Heart left ventricle (tissue), 16 donors: ENCODE measurements around the gene SIN3A. TPM values are rescaled to one million over a fixed set of nuclear protein-coding genes. Genes with fewer than 3 reads are reported as not detected.
"Not testable (repeated sequence)": the region's sequence is repeated elsewhere in the genome, so short reads cannot be mapped to it uniquely, and the experiment has no call there.

Experiments
- ATAC-seq, 4 donors: fragments of 200-7000 bp; cut with Tn5 transposase; one replicate each; pipeline ENCODE4 v1.9.1; 2020 to 2022; ENCODE audit warnings: moderate library complexity in 4 of 4, mild to moderate bottlenecking in 3 of 4, moderate number of reproducible peaks in 1 of 4
- DNase-seq, 5 donors: peaks; one replicate each; pipeline ENCODE4 v3.0.0-alpha.2; 2020
- H3K27ac ChIP-seq, 12 donors: fragments of 200-600 bp; sonication (generic) in 4 of 12; one replicate each; pipeline versions ENCODE4 v1.5.0 to v1.8.0; 2016 to 2022; ENCODE audit warnings: mild to moderate bottlenecking in 2 of 12
- H3K27me3 ChIP-seq, 9 donors: fragments of 200-600 bp; sonication (generic) in 2 of 9; one replicate each; pipeline versions ENCODE4 v1.5.1 to v1.8.0; 2016 to 2022; ENCODE audit warnings: mild to moderate bottlenecking in 3 of 9
- H3K36me3 ChIP-seq, 9 donors: fragments of 200-600 bp; sonication (generic) in 2 of 9; one replicate each; pipeline versions ENCODE4 v1.5.0 to v1.8.0; 2018 to 2022; ENCODE audit warnings: mild to moderate bottlenecking in 2 of 9
- H3K4me1 ChIP-seq, 12 donors: fragments of 200-600 bp; sonication (generic) in 4 of 12; one replicate each; pipeline versions ENCODE4 v1.5.0 to v1.8.0; 2016 to 2022; ENCODE audit warnings: mild to moderate bottlenecking in 3 of 12
- H3K4me3 ChIP-seq, 12 donors: fragments of 200-600 bp; sonication (generic) in 4 of 12; one replicate each; pipeline versions ENCODE4 v1.5.0 to v1.8.0; 2017 to 2022; ENCODE audit warnings: mild to moderate bottlenecking in 9 of 12, moderate library complexity in 4 of 12
- H3K9me3 ChIP-seq, 12 donors: fragments of 200-600 bp; sonication (generic) in 4 of 12; one replicate each; pipeline versions ENCODE4 v1.5.0 to v1.8.0; 2016 to 2022; ENCODE audit warnings: mild to moderate bottlenecking in 1 of 12
- POLR2A ChIP-seq, 2 donors: fragments of 450-650 bp; IDR thresholded peaks; one replicate each; pipeline ENCODE4 v1.6.1; 2017; ENCODE audit warnings: antibody characterized with exemption in 2 of 2, mild to moderate bottlenecking in 2 of 2, moderate library complexity in 2 of 2
- WGBS, 4 donors: extraction: QIAGEN DNeasy Blood & Tissue Kit in 2 of 4; methylation state at CpG; one replicate each; pipeline versions ENCODE4 v1.1.5 to v1.1.7; 2013 to 2018; 5-methylcytosine and 5-hydroxymethylcytosine counted together
- intact Hi-C, 10 donors: fragments of 100-400 bp; cut with DNase I; formaldehyde crosslinking; loops; one replicate each; pipeline versions ENCODE4 v1.11.1 to v1.14.2; 2022
- polyA plus RNA-seq, 2 donors: library from polyadenylated mRNA; stranded (reverse); fragments of 200-250 nt; gene quantifications; one replicate each; pipeline ENCODE4 v1.2.3, GENCODE V29; 2013
- total RNA-seq, 9 donors: library from RNA; depleted of rRNA in 2 of 9; stranded (reverse); fragments of >200 nt in 2 of 9; fragmentation: NEBNext Ultra II Directional in 3 of 9; extraction: Animal tissue kit (Norgen Biotek cat#: 25700) in 3 of 9; gene quantifications; one replicate each; pipeline versions ENCODE4 v1.1.0 to v1.2.4, GENCODE V29; 2016 to 2023
- TF ChIP-seq, protein P1 (sequence below), 12 donors: fragments of 200-600 bp; sonication (generic) in 4 of 12; IDR thresholded peaks; one replicate each; pipeline versions ENCODE4 v1.5.0 to v1.8.0; 2018 to 2022; ENCODE audit warnings: antibody characterized with exemption in 12 of 12, mild to moderate bottlenecking in 5 of 12
- donor health status: ischemic (EF 13 %, LVEDD 7.1; RV severe dilation, severe dysfunction).
- donor health status: healthy with polysubstance abuse.
- donor health status: DM: no; HTN: yes; CAD: no.
- donor health status: DM: no; HTN: no; CAD: no.
- donor health status: ischemic (EF 25% LVEDD 6.9; RV normal size, moderate dysfunction).
- donor health status: ischemic (EF 25% LVEDD 5.7; RV mildly dilated, moderate dysfunction).
- donor health status: healthy.
- donor health status: DM: yes; HTN: yes; CAD: no.
- donor health status: ischemic (EF 35%, LVEDD 5.7; RV mildly dilated, moderate dysfunction).
- donor health status: nonischemic (EF 11% LVEDD 7.7; RV severe dilation, severe dysfunction).
- donor health status: DM: yes; HTN: yes; CAD: no.
- donor health status: PGD.
- donor health status: ischemic (EF 29% LVEDD 5.4; RV normal size, mild dysfunction).
- donor health status: nonischemic (EF 23%, LVEDD 6.1; RV moderate dilation, normal function).

SIN3A gene
- total and polyA plus RNA-seq, 11 donors, result 5.6 to 43.5 (median 31.3) TPM

- Histone ChIP-seq H3K36me3 (peaks cover 0 to 18% (median 5%) of the 10 kb centered on the region in 9 donors), H3K4me1 (peaks cover 0 to 16% (median 13%) of the 10 kb centered on the region in 12 donors), H3K9me3 (no peaks in the 10 kb centered on the region), H3K27ac (peak overlapping the region in 9 of 12 donors; percentile 41 to 77 (median 69)), H3K27me3 (no peaks in the 10 kb centered on the region), H3K4me3 (peak overlapping the region; percentile 27 to 90 (median 71))
- TF ChIP-seq, protein P1, sequence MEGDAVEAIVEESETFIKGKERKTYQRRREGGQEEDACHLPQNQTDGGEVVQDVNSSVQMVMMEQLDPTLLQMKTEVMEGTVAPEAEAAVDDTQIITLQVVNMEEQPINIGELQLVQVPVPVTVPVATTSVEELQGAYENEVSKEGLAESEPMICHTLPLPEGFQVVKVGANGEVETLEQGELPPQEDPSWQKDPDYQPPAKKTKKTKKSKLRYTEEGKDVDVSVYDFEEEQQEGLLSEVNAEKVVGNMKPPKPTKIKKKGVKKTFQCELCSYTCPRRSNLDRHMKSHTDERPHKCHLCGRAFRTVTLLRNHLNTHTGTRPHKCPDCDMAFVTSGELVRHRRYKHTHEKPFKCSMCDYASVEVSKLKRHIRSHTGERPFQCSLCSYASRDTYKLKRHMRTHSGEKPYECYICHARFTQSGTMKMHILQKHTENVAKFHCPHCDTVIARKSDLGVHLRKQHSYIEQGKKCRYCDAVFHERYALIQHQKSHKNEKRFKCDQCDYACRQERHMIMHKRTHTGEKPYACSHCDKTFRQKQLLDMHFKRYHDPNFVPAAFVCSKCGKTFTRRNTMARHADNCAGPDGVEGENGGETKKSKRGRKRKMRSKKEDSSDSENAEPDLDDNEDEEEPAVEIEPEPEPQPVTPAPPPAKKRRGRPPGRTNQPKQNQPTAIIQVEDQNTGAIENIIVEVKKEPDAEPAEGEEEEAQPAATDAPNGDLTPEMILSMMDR (IDR thresholded peaks at IDR 0.05), result no peak
- TF ChIP-seq POLR2A (IDR thresholded peaks at IDR 0.05), result no peak
- 42 to 49% (median 45%) methylated on average over 3 of the region's 3 CpGs for WGBS, 4 donors
- no peak for DNase-seq
- intact Hi-C loops, result loop anchor here in 2 of 10 donors (2.0 to 10.0 kb wide), 2 partner anchors 33 to 131 kb away; partner anchors contain the start of genes C15orf39 (in 1 of the 2) and MAN2C1 (in 1 of the 2)
- ATAC-seq, result no peak
Observed at GRCh38 chr15:75335313-75335704, 116.2 kb downstream of the SIN3A start.

DNA sequence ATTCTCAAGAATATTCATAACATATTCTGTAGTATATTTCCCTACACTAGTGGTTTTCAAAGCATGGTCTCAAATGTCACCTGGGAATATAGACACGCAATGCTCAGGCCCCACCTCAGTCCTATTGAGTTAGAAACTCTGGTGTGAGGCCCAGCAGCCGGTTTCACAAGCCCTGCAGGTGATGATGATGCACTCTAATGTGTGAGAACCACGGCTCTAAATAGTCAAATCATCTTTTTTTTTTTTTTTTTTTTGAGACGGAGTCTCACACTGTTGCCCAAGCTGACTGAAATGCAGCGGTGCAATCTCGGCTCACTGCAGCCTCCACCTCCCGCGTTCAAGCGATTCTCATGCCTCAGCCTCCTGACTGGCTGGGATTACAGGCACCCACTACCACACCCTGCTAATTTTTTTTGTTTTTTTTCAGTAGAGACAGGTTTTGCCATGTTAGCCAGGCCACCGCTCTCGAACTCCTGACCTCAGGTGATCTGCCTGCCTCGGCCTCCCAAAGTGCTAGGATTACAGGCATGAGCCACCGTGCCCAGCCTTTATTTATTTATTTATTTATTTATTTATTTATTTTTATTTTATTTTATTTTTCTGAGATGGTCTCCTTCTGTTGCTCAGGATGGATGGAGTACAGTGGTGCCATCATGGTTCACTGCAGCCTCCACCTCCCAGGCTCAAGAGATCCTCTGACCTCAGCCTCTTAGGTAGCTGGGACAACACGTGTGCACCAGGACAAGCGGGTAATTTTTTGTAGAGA is 117.7 kb downstream of the SIN3A start:
- not testable (repeated sequence) for ATAC-seq, DNase-seq, H3K36me3 ChIP-seq, H3K4me3 ChIP-seq, H3K9me3 ChIP-seq, H3K27ac ChIP-seq, H3K27me3 ChIP-seq
- peaks cover 0 to 16% (median 13%) of the 10 kb centered on the region in 12 donors for H3K4me1 ChIP-seq
- WGBS, 4 donors, result 91 to 94% (median 93%) methylated on average over 15 of the region's 15 CpGs
- intact Hi-C loops, result loop anchor here in 2 of 10 donors (2.0 to 10.0 kb wide), 2 partner anchors 35 to 129 kb away; partner anchors contain the start of genes C15orf39 (in 1 of the 2) and MAN2C1 (in 1 of the 2)

DNA sequence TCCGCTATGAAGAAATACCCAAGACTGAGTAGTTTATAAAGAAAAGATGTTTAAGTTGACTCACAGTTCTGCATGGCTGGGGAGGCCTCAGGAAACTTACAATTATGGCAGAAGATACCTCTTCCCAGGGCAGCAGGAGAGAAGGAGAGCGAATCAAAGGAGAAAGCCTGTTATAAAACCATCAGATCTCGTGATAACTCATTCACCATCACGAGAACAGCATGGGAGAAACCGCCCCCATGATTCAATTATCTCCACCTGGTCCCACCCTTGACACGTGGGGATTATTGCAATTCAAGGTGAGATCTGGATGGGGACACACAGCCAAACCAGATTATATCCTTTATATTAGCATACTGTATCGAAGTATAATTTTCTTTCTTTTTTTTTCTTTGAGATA is 119.4 kb downstream of the SIN3A start:
- ATAC-seq, DNase-seq: not testable (repeated sequence)
- intact Hi-C loops, result loop anchor here in 1 of 10 donors (10.0 kb wide), 1 partner anchor 127 kb away; the partner anchor contains the start of gene C15orf39

DNA sequence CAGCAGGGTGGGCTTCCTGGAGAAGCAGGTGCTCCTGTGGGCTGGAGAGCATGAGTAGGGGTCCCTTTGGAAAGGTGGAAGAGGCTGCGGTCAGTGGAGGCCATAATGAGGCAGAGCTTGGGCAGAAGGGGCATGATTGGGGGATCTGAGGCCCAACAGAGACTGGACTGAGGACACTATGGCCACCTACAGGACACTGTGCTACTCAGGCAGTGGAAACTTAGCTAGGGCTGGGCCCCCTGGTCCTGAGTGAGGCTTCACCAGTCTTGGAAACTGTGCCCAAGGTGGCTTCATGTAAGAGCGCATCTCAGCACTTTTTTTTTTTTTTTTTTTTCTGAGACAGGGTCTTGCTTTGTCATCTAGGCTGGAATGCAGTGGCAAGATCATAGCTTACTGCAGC is 121.9 kb downstream of the SIN3A start:
- no peak overlapping the region for H3K27ac ChIP-seq
- no peak overlapping the region for H3K4me3 ChIP-seq
- H3K27me3 ChIP-seq, result no peaks in the 10 kb centered on the region
- TF ChIP-seq, protein P1 (IDR thresholded peaks at IDR 0.05), result no peak
- TF ChIP-seq POLR2A (IDR thresholded peaks at IDR 0.05), result no peak
- H3K36me3 ChIP-seq, result no peaks in the 10 kb centered on the region
- H3K9me3 ChIP-seq, result no peaks in the 10 kb centered on the region
- intact Hi-C loops, result loop anchor here in 2 of 10 donors (10.0 kb wide), 1 partner anchor 95 kb away; no protein-coding TSS in a partner anchor
- WGBS, 4 donors, result 92 to 98% (median 95%) methylated on average over 2 of the region's 2 CpGs
- no peak for ATAC-seq
- no peak for DNase-seq
- no peaks in the 10 kb centered on the region for H3K4me1 ChIP-seq

More for the DNA sequence above, 119.4 kb downstream of the SIN3A start:
- peaks cover 0 to 15% (median 11%) of the 10 kb centered on the region in 12 donors for H3K4me1 ChIP-seq
- not testable (repeated sequence) for H3K27ac ChIP-seq, H3K27me3 ChIP-seq, H3K4me3 ChIP-seq, H3K36me3 ChIP-seq, H3K9me3 ChIP-seq
- 75 to 77% (median 76%) methylated on average over 7 of the region's 7 CpGs for WGBS, 4 donors
